GM23248 (cell line): Measurements from ENCODE around the gene HLA-DOA. TPM values are rescaled to one million over a fixed set of nuclear protein-coding genes. Genes with fewer than 3 reads are reported as not detected.
A peak's percentile ranks its signal among the peaks of the same experiment; 100 is the strongest.

Source experiments
- DNase-seq: peaks from one replicate; pipeline ENCODE4 v3.0.0-alpha.2; 2015
- H2AFZ ChIP-seq: fragments of 200-600 bp; sonication (generic); 2 replicates; pipeline ENCODE4 v1.6.1; 2016; ENCODE audit warnings: antibody characterized with exemption
- H3F3A ChIP-seq: fragments of 200-600 bp; sonication (generic); 2 replicates; pipeline ENCODE4 v1.6.1; 2016; ENCODE audit warnings: mild to moderate bottlenecking, antibody characterized with exemption, mixed run types; ENCODE audit not compliant: insufficient read depth
- H3K27ac ChIP-seq: fragments of 200-600 bp; sonication (generic); 2 replicates; pipeline ENCODE4 v1.5.1; 2016; ENCODE audit warnings: mild to moderate bottlenecking
- H3K27me3 ChIP-seq: fragments of 200-600 bp; sonication (generic); replicated peaks from 2 replicates; pipeline ENCODE4 v1.6.1; 2016; ENCODE audit warnings: mild to moderate bottlenecking; ENCODE audit not compliant: insufficient read depth
- H3K36me3 ChIP-seq: fragments of 200-600 bp; sonication (generic); 2 replicates; pipeline ENCODE4 v1.6.1; 2016; ENCODE audit warnings: low read depth, mild to moderate bottlenecking
- H3K4me1 ChIP-seq: fragments of 200-600 bp; sonication (generic); 2 replicates; pipeline ENCODE4 v1.6.1; 2016; ENCODE audit warnings: mild to moderate bottlenecking; ENCODE audit not compliant: insufficient read depth
- H3K4me2 ChIP-seq: fragments of 200-600 bp; sonication (generic); one replicate; pipeline ENCODE4 v1.6.1; 2016; ENCODE audit warnings: mild to moderate bottlenecking; ENCODE audit not compliant: unreplicated experiment
- H3K4me3 ChIP-seq: fragments of 200-600 bp; sonication (generic); 2 replicates; pipeline ENCODE4 v1.5.1; 2016; ENCODE audit warnings: mild to moderate bottlenecking
- H3K79me2 ChIP-seq: fragments of 200-600 bp; sonication (generic); 2 replicates; pipeline ENCODE4 v1.6.1; 2016; ENCODE audit warnings: mild to moderate bottlenecking; ENCODE audit not compliant: insufficient read depth
- H3K9ac ChIP-seq: fragments of 200-600 bp; sonication (generic); 2 replicates; pipeline ENCODE4 v1.6.1; 2016; ENCODE audit warnings: mild to moderate bottlenecking
- H3K9me2 ChIP-seq: fragments of 200-600 bp; sonication (generic); 2 replicates; pipeline ENCODE4 v1.6.1; 2016; ENCODE audit warnings: mixed run types, mild to moderate bottlenecking, moderate library complexity; ENCODE audit not compliant: insufficient read depth
- H3K9me3 ChIP-seq: fragments of 200-600 bp; sonication (generic); one replicate; pipeline ENCODE4 v1.6.1; 2017; ENCODE audit warnings: low read depth
- H4K20me1 ChIP-seq: fragments of 200-600 bp; sonication (generic); 2 replicates; pipeline ENCODE4 v1.6.0; 2016; ENCODE audit not compliant: insufficient read depth
- EZH2 ChIP-seq: fragments of 200-600 bp; sonication (generic); IDR thresholded peaks from 2 replicates; pipeline ENCODE4 v1.6.1; 2018; ENCODE audit warnings: antibody characterized with exemption, mild to moderate bottlenecking; ENCODE audit not compliant: insufficient read depth, poor library complexity, severe bottlenecking
- EZH2phosphoT487 ChIP-seq: fragments of 200-600 bp; sonication (generic); IDR thresholded peaks from 2 replicates; pipeline ENCODE4 v1.6.1; 2018; ENCODE audit warnings: antibody characterized with exemption, moderate library complexity, mild to moderate bottlenecking, low read depth; ENCODE audit not compliant: insufficient read depth
- WGBS, 2 experiments: methylation state at CpG; one replicate each; pipeline ENCODE4 v1.1.6; 2015 to 2017; ENCODE audit warnings: low lambda C conversion rate in 2 of 2, low coverage in 1 of 2; ENCODE audit errors: missing lambda C conversion rate in 2 of 2; 5-methylcytosine and 5-hydroxymethylcytosine counted together
- in situ Hi-C: fragments of 300-500 bp; cut with MboI; formaldehyde crosslinking; loops from 2 replicates; pipeline ENCODE4 v1.15.0; 2020
- polyA plus RNA-seq: library from polyadenylated mRNA; unstranded; fragments of >200 nt; fragmentation: Nextera tagmentation; extraction: Ambion mirVana; gene quantifications from 2 replicates; pipeline ENCODE4 v1.2.1, GENCODE V29; 2016
- total RNA-seq: library from RNA; depleted of rRNA; stranded (reverse); fragments of >200 nt; shearing (Covaris generic); gene quantifications from 2 replicates; pipeline ENCODE4 v1.2.3, GENCODE V29; 2014

Gene HLA-DOA
- total and polyA plus RNA-seq, 2 experiments from 2014 or later = 0.18 TPM; not detected in 1

DNA sequence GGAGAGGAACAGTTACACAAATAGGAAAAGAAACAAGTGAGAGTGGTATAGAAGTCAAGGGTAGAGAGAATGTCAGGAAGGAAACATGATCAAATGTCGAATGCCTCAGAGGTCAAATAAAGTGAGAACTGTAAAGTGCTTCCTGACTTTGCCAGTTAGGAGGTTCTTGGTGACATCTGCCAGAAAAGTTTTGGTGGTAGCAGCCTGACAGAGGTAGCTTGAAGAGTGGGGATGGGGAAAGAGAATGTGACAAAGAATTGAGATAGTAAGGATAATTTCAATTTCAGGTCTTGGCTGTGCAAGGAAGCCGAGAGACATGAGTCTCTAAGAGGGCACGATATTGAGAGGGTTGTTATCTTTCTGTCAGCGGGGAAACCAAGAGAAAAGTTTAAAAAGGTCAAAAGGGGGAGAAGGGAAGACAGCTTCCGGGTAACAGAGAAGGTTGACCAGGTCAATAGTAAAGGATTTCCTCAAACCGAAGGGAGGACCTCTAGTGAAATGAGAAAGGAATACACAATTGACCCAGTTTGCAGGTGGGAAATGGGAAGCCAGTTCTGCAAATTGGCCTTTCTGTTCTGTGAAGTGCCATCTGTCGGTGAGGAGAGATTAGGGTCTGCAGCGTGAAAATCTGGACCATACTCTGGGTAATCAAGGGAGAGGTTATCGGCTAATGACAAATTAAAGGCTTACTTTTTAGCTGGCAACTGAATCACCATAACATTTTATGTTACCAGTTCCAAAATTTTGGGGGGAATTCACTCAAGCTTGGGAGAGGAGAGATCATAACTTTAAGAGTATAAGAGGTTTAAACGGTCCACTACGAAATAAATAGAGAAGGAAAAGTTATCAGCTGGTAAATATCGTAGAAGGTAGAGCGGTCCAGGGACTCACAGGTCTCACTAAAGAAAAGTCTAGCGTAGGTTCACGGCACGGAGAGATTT lies 42.0 kb downstream of the HLA-DOA start:
- H3K4me2 ChIP-seq = peak overlapping the region; percentile 99
- peaks cover 16% of the 10 kb centered on the region for H3F3A ChIP-seq
- H3K36me3 ChIP-seq = no peaks in the 10 kb centered on the region; the same call in 1 of the 2 replicates
- in situ Hi-C loops = no loop called here
- H2AFZ ChIP-seq = peak overlapping the region; percentile 68
- peak overlapping the region; percentile 100 for H3K27ac ChIP-seq
- peaks cover under 1% of the 10 kb centered on the region; the same call in 1 of the 2 replicates for H4K20me1 ChIP-seq
- TF ChIP-seq EZH2phosphoT487 = no peak
- no peak for TF ChIP-seq EZH2
- H3K79me2 ChIP-seq = peaks cover 62% of the 10 kb centered on the region
- 5% methylated on average over 16 of the region's 16 CpGs for WGBS, 2 experiments
- peaks cover 20% of the 10 kb centered on the region for H3K4me1 ChIP-seq
- no peaks in the 10 kb centered on the region for H3K9me3 ChIP-seq
- peak overlapping the region; percentile 87 for H3K4me3 ChIP-seq
- peak overlapping the region; percentile 99 for H3K9ac ChIP-seq
- peak; percentile 58 for DNase-seq
- no peaks in the 10 kb centered on the region for H3K9me2 ChIP-seq
- H3K27me3 ChIP-seq = no peaks in the 10 kb centered on the region

DNA sequence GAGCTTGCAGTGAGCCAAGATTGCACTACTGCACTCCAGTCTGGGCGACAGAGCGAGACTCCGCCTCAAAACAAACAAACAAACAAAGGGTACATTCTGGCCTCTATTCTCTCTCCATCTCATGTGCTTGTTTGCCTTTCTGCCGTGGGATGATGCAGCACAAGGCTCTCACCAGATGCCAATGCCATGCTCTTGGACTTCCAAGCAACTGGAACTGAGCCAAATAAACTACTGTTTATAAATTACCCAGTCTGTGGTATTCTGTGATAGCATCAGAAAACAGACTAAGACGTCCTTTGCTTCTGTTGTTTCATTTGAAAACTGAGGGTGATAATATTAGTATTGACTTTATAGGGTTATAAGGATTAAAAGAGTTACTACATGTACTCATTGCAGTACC lies 44.6 kb downstream of the HLA-DOA start:
- in situ Hi-C loops = no loop called here
- Histone ChIP-seq H4K20me1 (no peaks in the 10 kb centered on the region), H3K79me2 (peaks cover 76% of the 10 kb centered on the region), H3K27me3 (no peaks in the 10 kb centered on the region), H3K9ac (no peak overlapping the region), H3K36me3 (no peaks in the 10 kb centered on the region), H3K4me2 (no peak overlapping the region), H3K4me3 (no peak overlapping the region), H3K9me3 (no peaks in the 10 kb centered on the region), H3F3A (peaks cover 12% of the 10 kb centered on the region; the same call in 1 of the 2 replicates), H3K4me1 (peaks cover 20% of the 10 kb centered on the region), H2AFZ (no peak overlapping the region), H3K27ac (no peak overlapping the region), H3K9me2 (no peaks in the 10 kb centered on the region)
- WGBS, 2 experiments = 77 to 82% methylated on average over 5 of the region's 5 CpGs
- DNase-seq = no peak
- TF ChIP-seq EZH2phosphoT487 (no peak), EZH2 (no peak)

- H3K9me2 ChIP-seq = no peaks in the 10 kb centered on the region
- no peak overlapping the region for H3K4me3 ChIP-seq
- WGBS, 2 experiments = 95 to 100% methylated on average over 1 of the region's 1 CpG
- peaks cover 76% of the 10 kb centered on the region for H3K79me2 ChIP-seq
- H3K9me3 ChIP-seq = no peaks in the 10 kb centered on the region
- in situ Hi-C loops = no loop called here
- no peak overlapping the region for H3K4me2 ChIP-seq
- H4K20me1 ChIP-seq = no peaks in the 10 kb centered on the region
- TF ChIP-seq EZH2phosphoT487 = no peak
- no peak for TF ChIP-seq EZH2
- no peak for DNase-seq
- H3K36me3 ChIP-seq = no peaks in the 10 kb centered on the region
- H3K27ac ChIP-seq = no peak overlapping the region
- no peaks in the 10 kb centered on the region for H3K27me3 ChIP-seq
- H3K4me1 ChIP-seq = peaks cover 20% of the 10 kb centered on the region
- H3F3A ChIP-seq = peaks cover 12% of the 10 kb centered on the region; the same call in 1 of the 2 replicates
- no peak overlapping the region for H3K9ac ChIP-seq
- H2AFZ ChIP-seq = no peak overlapping the region
These were observed 45.5 kb downstream of the HLA-DOA start for GRCh38 chr6:32963866-32964265.

DNA sequence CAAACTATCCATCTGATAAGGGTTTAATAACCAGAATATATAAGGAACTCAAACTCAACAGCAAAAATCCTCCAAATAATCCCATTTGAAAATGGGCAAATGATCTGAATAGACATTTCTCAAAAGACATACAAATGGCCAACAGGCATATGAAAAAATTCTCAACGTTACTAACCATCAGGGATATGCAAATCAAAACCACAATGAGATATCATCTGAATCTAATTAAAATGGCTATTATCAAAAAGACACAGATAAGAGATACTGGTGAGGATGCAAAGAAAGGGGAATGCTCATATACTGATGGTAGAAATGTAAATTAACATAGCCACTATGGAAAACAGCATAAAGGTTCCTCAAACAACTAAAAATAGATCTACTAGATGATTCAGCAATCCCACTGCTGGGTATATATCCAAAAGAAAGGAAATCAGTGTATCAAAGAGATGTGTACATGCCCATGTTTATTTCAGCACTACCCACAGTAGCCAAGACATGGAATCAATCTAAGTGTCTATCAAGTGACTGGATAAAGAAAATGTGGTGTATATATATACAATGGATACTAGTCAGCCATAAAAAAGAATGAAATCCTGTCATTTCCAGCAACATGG lies 47.1 kb downstream of the HLA-DOA start:
- in situ Hi-C loops = no loop called here
- peaks cover 7% of the 10 kb centered on the region; the same call in 1 of the 2 replicates for H3F3A ChIP-seq
- H3K27me3 ChIP-seq = no peaks in the 10 kb centered on the region
- no peak overlapping the region for H3K27ac ChIP-seq
- no peaks in the 10 kb centered on the region for H3K9me2 ChIP-seq
- 87% methylated on average over 1 of the region's 1 CpG for WGBS, 2 experiments
- H3K9me3 ChIP-seq = no peaks in the 10 kb centered on the region
- TF ChIP-seq EZH2 (no peak), EZH2phosphoT487 (no peak)
- H3K79me2 ChIP-seq = peaks cover 67% of the 10 kb centered on the region
- H3K4me1 ChIP-seq = peaks cover 19% of the 10 kb centered on the region
- H4K20me1 ChIP-seq = no peaks in the 10 kb centered on the region
- DNase-seq = no peak
- no peak overlapping the region for H2AFZ ChIP-seq
- H3K4me3 ChIP-seq = no peak overlapping the region
- no peaks in the 10 kb centered on the region for H3K36me3 ChIP-seq
- no peak overlapping the region for H3K4me2 ChIP-seq
- no peak overlapping the region for H3K9ac ChIP-seq
